Neutrophil (primary cell): ENCODE data around the gene LRP11.

Experiments
- H3K27ac ChIP-seq: fragments of 200-600 bp; sonication (generic); 2 replicates; pipeline ENCODE4 v1.5.1; 2016; ENCODE audit warnings: mild to moderate bottlenecking, moderate library complexity
- H3K27me3 ChIP-seq: fragments of 200-600 bp; sonication (generic); 2 replicates; pipeline ENCODE4 v1.6.0; 2016; ENCODE audit warnings: mild to moderate bottlenecking
- H3K36me3 ChIP-seq: fragments of 200-600 bp; sonication (generic); 2 replicates; pipeline ENCODE4 v1.5.1; 2017
- H3K4me1 ChIP-seq, 2 experiments: fragments of 200-600 bp in 1 of 2; sonication (generic) in 1 of 2; 1 replicate in 1 of 2; 2 replicates in 1 of 2; pipeline versions ENCODE4 v1.5.1 to v1.6.1; 2013 to 2016; ENCODE audit warnings: low read depth in 1 of 2, low read length in 1 of 2, mild to moderate bottlenecking in 1 of 2, moderate library complexity in 1 of 2; ENCODE audit not compliant: control insufficient read depth in 1 of 2, insufficient read depth in 1 of 2
- H3K4me3 ChIP-seq, 2 experiments: fragments of 200-600 bp in 1 of 2; sonication (generic) in 1 of 2; 1 replicate in 1 of 2; 2 replicates in 1 of 2; pipeline ENCODE4 v1.5.1; 2013 to 2016; ENCODE audit warnings: low read depth in 1 of 2, low read length in 1 of 2, mild to moderate bottlenecking in 1 of 2, moderate library complexity in 1 of 2
- H3K9me3 ChIP-seq: fragments of 200-600 bp; sonication (generic); 2 replicates; pipeline ENCODE4 v1.5.1; 2016
- TF ChIP-seq, protein P1 (sequence below): fragments of 200-600 bp; sonication (generic); IDR thresholded peaks from 2 replicates; pipeline ENCODE4 v1.5.1; 2016; ENCODE audit warnings: antibody characterized with exemption

The LRP11 gene

DNA sequence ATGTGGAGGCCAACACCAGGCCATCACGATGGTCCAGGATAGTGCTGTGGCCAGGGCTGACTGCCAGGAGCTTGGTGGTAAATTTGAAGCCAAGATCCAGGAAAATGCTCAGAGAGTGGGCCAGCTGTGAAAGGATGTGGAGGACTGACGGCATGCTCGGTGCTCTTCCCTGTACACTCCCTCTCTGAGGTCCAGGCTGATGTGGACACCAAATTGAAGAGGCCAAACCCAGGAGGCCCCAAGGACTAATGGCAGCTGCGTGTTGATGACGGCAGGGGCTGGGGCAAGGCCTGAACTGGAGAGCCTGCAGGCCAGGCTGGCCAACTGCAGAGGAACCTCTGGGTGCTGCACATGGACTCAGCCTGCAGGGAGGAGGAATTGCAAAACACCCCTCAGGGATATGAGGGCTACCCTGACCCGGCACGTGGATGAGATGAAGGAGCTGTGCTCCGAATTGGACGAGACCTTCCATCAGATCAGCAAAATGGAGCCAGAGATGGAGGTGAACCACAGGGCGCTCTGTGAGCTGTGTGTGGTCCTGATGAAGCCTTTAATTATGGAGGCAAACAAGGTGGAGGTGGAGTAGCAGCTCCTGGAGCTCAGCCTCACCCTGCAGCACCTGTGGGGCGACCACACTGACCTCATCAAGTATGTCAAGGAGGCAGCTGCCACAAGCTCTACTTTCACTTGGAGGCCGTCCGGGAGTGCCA lies 40.7 kb upstream of the LRP11 start:
- H3K27ac ChIP-seq = no peak overlapping the region
- H3K4me3 ChIP-seq = no peak overlapping the region
- H3K4me1 ChIP-seq = no peaks in the 10 kb centered on the region
- peaks cover 7% of the 10 kb centered on the region for H3K27me3 ChIP-seq
- H3K9me3 ChIP-seq = no peaks in the 10 kb centered on the region
- TF ChIP-seq, protein P1, sequence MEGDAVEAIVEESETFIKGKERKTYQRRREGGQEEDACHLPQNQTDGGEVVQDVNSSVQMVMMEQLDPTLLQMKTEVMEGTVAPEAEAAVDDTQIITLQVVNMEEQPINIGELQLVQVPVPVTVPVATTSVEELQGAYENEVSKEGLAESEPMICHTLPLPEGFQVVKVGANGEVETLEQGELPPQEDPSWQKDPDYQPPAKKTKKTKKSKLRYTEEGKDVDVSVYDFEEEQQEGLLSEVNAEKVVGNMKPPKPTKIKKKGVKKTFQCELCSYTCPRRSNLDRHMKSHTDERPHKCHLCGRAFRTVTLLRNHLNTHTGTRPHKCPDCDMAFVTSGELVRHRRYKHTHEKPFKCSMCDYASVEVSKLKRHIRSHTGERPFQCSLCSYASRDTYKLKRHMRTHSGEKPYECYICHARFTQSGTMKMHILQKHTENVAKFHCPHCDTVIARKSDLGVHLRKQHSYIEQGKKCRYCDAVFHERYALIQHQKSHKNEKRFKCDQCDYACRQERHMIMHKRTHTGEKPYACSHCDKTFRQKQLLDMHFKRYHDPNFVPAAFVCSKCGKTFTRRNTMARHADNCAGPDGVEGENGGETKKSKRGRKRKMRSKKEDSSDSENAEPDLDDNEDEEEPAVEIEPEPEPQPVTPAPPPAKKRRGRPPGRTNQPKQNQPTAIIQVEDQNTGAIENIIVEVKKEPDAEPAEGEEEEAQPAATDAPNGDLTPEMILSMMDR = no peak
- H3K36me3 ChIP-seq = no peaks in the 10 kb centered on the region

GRCh38 chr6:149903938-149904611 lies 39.9 kb upstream of the LRP11 start:
- Histone ChIP-seq H3K27me3 (peaks cover 7% of the 10 kb centered on the region), H3K4me3 (no peak overlapping the region), H3K4me1 (no peaks in the 10 kb centered on the region), H3K36me3 (no peaks in the 10 kb centered on the region), H3K27ac (no peak overlapping the region), H3K9me3 (no peaks in the 10 kb centered on the region)
- TF ChIP-seq, protein P1 = no peak

- TF ChIP-seq, protein P1 = no peak
- no peaks in the 10 kb centered on the region for H3K4me1 ChIP-seq
- H3K4me3 ChIP-seq = no peak overlapping the region
- H3K27me3 ChIP-seq = peaks cover 7% of the 10 kb centered on the region
- no peak overlapping the region for H3K27ac ChIP-seq
- H3K36me3 ChIP-seq = no peaks in the 10 kb centered on the region
- H3K9me3 ChIP-seq = no peaks in the 10 kb centered on the region
These were observed 37.4 kb upstream of the LRP11 start for GRCh38 chr6:149901444-149902140.

- Histone ChIP-seq H3K9me3 (no peaks in the 10 kb centered on the region), H3K36me3 (no peaks in the 10 kb centered on the region), H3K4me3 (no peak overlapping the region), H3K27ac (no peak overlapping the region), H3K27me3 (peaks cover 7% of the 10 kb centered on the region), H3K4me1 (no peaks in the 10 kb centered on the region)
- TF ChIP-seq, protein P1 = no peak
These were observed 36.7 kb upstream of the LRP11 start for GRCh38 chr6:149900620-149901443.

DNA sequence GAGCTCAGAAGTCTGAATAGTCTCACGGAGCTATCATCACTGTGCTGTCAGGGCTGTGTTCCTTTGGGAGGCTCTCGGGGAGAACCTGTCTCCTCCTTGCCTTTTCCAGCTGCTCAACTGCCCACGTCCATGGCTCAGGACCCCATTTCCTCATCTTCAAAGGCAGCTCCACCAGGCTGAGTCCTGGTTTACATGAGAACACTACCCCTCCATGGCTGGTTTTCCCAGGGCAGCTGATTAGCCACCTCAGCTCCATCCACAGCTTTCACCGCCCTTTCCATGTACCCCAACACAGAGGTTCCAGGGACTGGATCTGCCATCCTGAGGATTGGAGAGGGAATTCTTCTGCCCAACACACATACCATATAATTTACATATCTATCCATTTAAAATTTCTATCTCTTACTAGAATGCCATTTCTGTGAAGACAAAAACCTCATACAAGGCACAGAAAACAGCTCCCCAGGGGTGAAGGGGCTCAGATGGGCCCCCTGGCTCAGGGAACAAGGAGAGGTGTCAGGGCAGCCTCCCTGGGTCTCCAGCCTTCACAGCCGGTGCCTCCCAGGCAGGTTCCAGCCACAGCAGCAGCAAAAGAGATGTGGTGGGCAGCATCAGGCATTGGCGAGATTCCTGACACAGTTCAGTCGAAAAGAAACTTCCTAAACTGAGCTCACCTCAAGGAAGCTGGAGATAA lies 35.9 kb upstream of the LRP11 start:
- Histone ChIP-seq H3K4me1 (no peaks in the 10 kb centered on the region), H3K27me3 (peaks cover 7% of the 10 kb centered on the region), H3K9me3 (no peaks in the 10 kb centered on the region), H3K4me3 (no peak overlapping the region), H3K36me3 (no peaks in the 10 kb centered on the region), H3K27ac (no peak overlapping the region)
- TF ChIP-seq, protein P1 = no peak
